Activated naive CD4-positive, alpha-beta T cell treated with anti-CD3 and anti-CD28 coated beads for 36 hours (primary cell): ENCODE measurements around the gene COL23A1. TPM values are rescaled to one million over a fixed set of nuclear protein-coding genes. Genes with fewer than 3 reads are reported as not detected.

Experiments
- CTCF ChIA-PET: fragments of 350-600 bp; sonication (Branson Sonifier 250); formaldehyde crosslinking; loops from one replicate; lab custom pipeline; 2021; ENCODE audit warnings: antibody characterized with exemption; lab: Charles Lee
- DNase-seq: peaks from one replicate; pipeline ENCODE4 v3.0.0-alpha.2; 2020
- H3K27ac Mint-ChIP-seq: one replicate; pipeline ENCODE4 v1.8.0; 2021; ENCODE audit warnings: mild to moderate bottlenecking, mixed read lengths
- H3K27me3 Mint-ChIP-seq: one replicate; pipeline ENCODE4 v1.8.0; 2021; ENCODE audit warnings: low read depth, mixed read lengths
- H3K36me3 Mint-ChIP-seq: one replicate; pipeline ENCODE4 v1.8.0; 2021; ENCODE audit warnings: low read depth, mixed read lengths
- H3K4me1 Mint-ChIP-seq: one replicate; pipeline ENCODE4 v1.8.0; 2021; ENCODE audit warnings: low read depth, mixed read lengths
- H3K4me3 Mint-ChIP-seq: one replicate; pipeline ENCODE4 v1.8.0; 2021; ENCODE audit warnings: mild to moderate bottlenecking, moderate library complexity, mixed read lengths
- H3K9me3 Mint-ChIP-seq: one replicate; pipeline ENCODE4 v1.8.0; 2021; ENCODE audit warnings: mixed read lengths
- intact Hi-C: fragments of 100-400 bp; cut with micrococcal nuclease; formaldehyde crosslinking; loops from one replicate; pipeline ENCODE4 v1.15.1; 2023
- total RNA-seq, 2 experiments: library from RNA; stranded (reverse); gene quantifications; one replicate each; pipeline ENCODE4 v1.2.3, GENCODE V29; 2021

Gene COL23A1
- total RNA-seq, 2 experiments from 2014 or later, result 0.07 TPM; not detected in 1

GRCh38 chr5:178419651-178420050, 170.5 kb downstream of the COL23A1 start:
- DNase-seq, result no peak
- Mint-ChIP-seq H3K4me1 (peaks cover 3% of the 10 kb centered on the region), H3K27ac (no peak overlapping the region), H3K27me3 (peaks cover 5% of the 10 kb centered on the region), H3K9me3 (no peaks in the 10 kb centered on the region), H3K4me3 (no peak overlapping the region), H3K36me3 (no peaks in the 10 kb centered on the region)
- CTCF ChIA-PET, result no interaction called here
- intact Hi-C loops, result no loop called here

GRCh38 chr5:178419196-178419595, 171.0 kb downstream of the COL23A1 start:
- intact Hi-C loops, result no loop called here
- Mint-ChIP-seq H3K27ac (no peak overlapping the region), H3K4me1 (peaks cover 3% of the 10 kb centered on the region), H3K4me3 (no peak overlapping the region), H3K9me3 (no peaks in the 10 kb centered on the region), H3K27me3 (peaks cover 5% of the 10 kb centered on the region), H3K36me3 (no peaks in the 10 kb centered on the region)
- CTCF ChIA-PET, result no interaction called here
- no peak for DNase-seq

- no peak overlapping the region for H3K27ac Mint-ChIP-seq
- CTCF ChIA-PET, result no interaction called here
- no peak for DNase-seq
- H3K36me3 Mint-ChIP-seq, result no peaks in the 10 kb centered on the region
- H3K27me3 Mint-ChIP-seq, result peaks cover 5% of the 10 kb centered on the region
- intact Hi-C loops, result no loop called here
- H3K9me3 Mint-ChIP-seq, result no peaks in the 10 kb centered on the region
- H3K4me3 Mint-ChIP-seq, result no peak overlapping the region
- peaks cover 3% of the 10 kb centered on the region for H3K4me1 Mint-ChIP-seq
Observed at GRCh38 chr5:178418471-178419010, 171.7 kb downstream of the COL23A1 start.

- Mint-ChIP-seq H3K4me3 (no peak overlapping the region), H3K4me1 (peaks cover 3% of the 10 kb centered on the region), H3K27me3 (peaks cover 2% of the 10 kb centered on the region), H3K9me3 (no peaks in the 10 kb centered on the region), H3K36me3 (no peaks in the 10 kb centered on the region), H3K27ac (no peak overlapping the region)
- DNase-seq, result no peak
- CTCF ChIA-PET, result no interaction called here
- intact Hi-C loops, result no loop called here
Observed at GRCh38 chr5:178418031-178418430, 172.2 kb downstream of the COL23A1 start.

- Mint-ChIP-seq H3K36me3 (no peaks in the 10 kb centered on the region), H3K9me3 (no peaks in the 10 kb centered on the region), H3K4me1 (peaks cover 3% of the 10 kb centered on the region), H3K27ac (no peak overlapping the region), H3K27me3 (peaks cover 2% of the 10 kb centered on the region), H3K4me3 (no peak overlapping the region)
- CTCF ChIA-PET, result interaction anchor here (2.0 kb wide), 1 partner anchor 44 kb away, joined by 5 read pairs; no protein-coding TSS in a partner anchor
- intact Hi-C loops, result no loop called here
- no peak for DNase-seq
Observed at GRCh38 chr5:178417391-178417811, 172.8 kb downstream of the COL23A1 start.

GRCh38 chr5:178416919-178417318, 173.3 kb downstream of the COL23A1 start:
- Mint-ChIP-seq H3K27me3 (peaks cover 2% of the 10 kb centered on the region), H3K9me3 (no peaks in the 10 kb centered on the region), H3K4me1 (peaks cover 3% of the 10 kb centered on the region), H3K4me3 (no peak overlapping the region), H3K36me3 (no peaks in the 10 kb centered on the region), H3K27ac (no peak overlapping the region)
- intact Hi-C loops, result no loop called here
- CTCF ChIA-PET, result interaction anchor here (2.0 kb wide), 1 partner anchor 45 kb away, joined by 5 read pairs; no protein-coding TSS in a partner anchor
- DNase-seq, result no peak

GRCh38 chr5:178416206-178416882, 173.8 kb downstream of the COL23A1 start:
- Mint-ChIP-seq H3K9me3 (no peaks in the 10 kb centered on the region), H3K27ac (no peak overlapping the region), H3K4me1 (peaks cover 3% of the 10 kb centered on the region), H3K36me3 (no peaks in the 10 kb centered on the region), H3K4me3 (no peak overlapping the region), H3K27me3 (peaks cover 2% of the 10 kb centered on the region)
- intact Hi-C loops, result no loop called here
- CTCF ChIA-PET, result interaction anchor here (2.0 kb wide), 1 partner anchor 45 kb away, joined by 5 read pairs; no protein-coding TSS in a partner anchor
- DNase-seq, result no peak

GRCh38 chr5:178415353-178415752, 174.8 kb downstream of the COL23A1 start:
- no peak for DNase-seq
- Mint-ChIP-seq H3K4me3 (no peak overlapping the region), H3K27me3 (peaks cover 5% of the 10 kb centered on the region), H3K27ac (no peak overlapping the region), H3K4me1 (peaks cover 3% of the 10 kb centered on the region), H3K9me3 (no peaks in the 10 kb centered on the region), H3K36me3 (no peaks in the 10 kb centered on the region)
- CTCF ChIA-PET, result interaction anchor here (2.0 kb wide), 1 partner anchor 46 kb away, joined by 5 read pairs; no protein-coding TSS in a partner anchor
- intact Hi-C loops, result no loop called here

GRCh38 chr5:178413988-178414387, 176.2 kb downstream of the COL23A1 start:
- no peaks in the 10 kb centered on the region for H3K9me3 Mint-ChIP-seq
- intact Hi-C loops, result no loop called here

GRCh38 chr5:178411083-178411482, 179.1 kb downstream of the COL23A1 start:
- Mint-ChIP-seq H3K4me3 (no peak overlapping the region), H3K4me1 (no peaks in the 10 kb centered on the region), H3K9me3 (peaks cover 11% of the 10 kb centered on the region), H3K27ac (no peak overlapping the region), H3K27me3 (peaks cover 7% of the 10 kb centered on the region), H3K36me3 (no peaks in the 10 kb centered on the region)
- no peak for DNase-seq
- CTCF ChIA-PET, result no interaction called here
- intact Hi-C loops, result no loop called here

More at GRCh38 chr5:178413988-178414387, 176.2 kb downstream of the COL23A1 start:
- no peaks in the 10 kb centered on the region for H3K36me3 Mint-ChIP-seq
- no peak overlapping the region for H3K4me3 Mint-ChIP-seq
- H3K27me3 Mint-ChIP-seq, result peaks cover 9% of the 10 kb centered on the region
- H3K27ac Mint-ChIP-seq, result no peak overlapping the region
- H3K4me1 Mint-ChIP-seq, result peaks cover 3% of the 10 kb centered on the region
- no peak for DNase-seq
- CTCF ChIA-PET, result interaction anchor here (1.0 kb wide), 1 partner anchor 179 kb away, joined by 3 read pairs; no protein-coding TSS in a partner anchor

- Mint-ChIP-seq H3K4me3 (no peak overlapping the region), H3K27me3 (peaks cover 7% of the 10 kb centered on the region), H3K36me3 (no peaks in the 10 kb centered on the region), H3K4me1 (no peaks in the 10 kb centered on the region), H3K27ac (no peak overlapping the region), H3K9me3 (peaks cover 13% of the 10 kb centered on the region)
- DNase-seq, result no peak
- CTCF ChIA-PET, result no interaction called here
- intact Hi-C loops, result no loop called here
Observed at GRCh38 chr5:178407646-178408045, 182.5 kb downstream of the COL23A1 start.

- DNase-seq, result no peak
- H3K27ac Mint-ChIP-seq, result no peak overlapping the region
- peaks cover 13% of the 10 kb centered on the region for H3K9me3 Mint-ChIP-seq
- no peak overlapping the region for H3K4me3 Mint-ChIP-seq
- no peaks in the 10 kb centered on the region for H3K36me3 Mint-ChIP-seq
- H3K27me3 Mint-ChIP-seq, result peaks cover 6% of the 10 kb centered on the region
- H3K4me1 Mint-ChIP-seq, result no peaks in the 10 kb centered on the region
- intact Hi-C loops, result no loop called here
- CTCF ChIA-PET, result interaction anchor here (1.0 kb wide), 1 partner anchor 124 kb away, joined by 3 read pairs; no protein-coding TSS in a partner anchor
Observed at GRCh38 chr5:178404987-178405386, 185.2 kb downstream of the COL23A1 start.
